HEK293T (cell line): ENCODE results near the gene CCDC146.
"Not testable (repeated sequence)": the region's sequence is repeated elsewhere in the genome, so short reads cannot be mapped to it uniquely, and the experiment has no call there.

Experiments used
- CTCF ChIA-PET: fragments of 350-600 bp; formaldehyde crosslinking; extraction: SDS; loops from one replicate; lab custom pipeline; 2021; ENCODE audit warnings: antibody characterized with exemption, inconsistent platforms; lab: Yijun Ruan, JAX
- POLR2A ChIA-PET: fragments of 350-600 bp; formaldehyde crosslinking; extraction: SDS; loops from one replicate; lab custom pipeline; 2020; ENCODE audit warnings: antibody characterized with exemption, inconsistent platforms; lab: Yijun Ruan, JAX
- DNase-seq: peaks from one replicate; pipeline ENCODE4 v3.0.0; 2012; ENCODE audit warnings: mixed read lengths; ENCODE audit errors: extremely low spot score
- ARNT ChIP-seq: fragments of 450-650 bp; IDR thresholded peaks from 2 replicates; pipeline ENCODE4 v1.6.1; 2017; ENCODE audit warnings: mild to moderate bottlenecking
- BHLHE40 ChIP-seq: fragments of 450-650 bp; IDR thresholded peaks from 2 replicates; pipeline ENCODE4 v1.6.1; 2016; ENCODE audit warnings: mild to moderate bottlenecking, moderate library complexity, borderline replicate concordance
- CTBP1 ChIP-seq: fragments of 450-650 bp; IDR thresholded peaks from 2 replicates; pipeline ENCODE4 v1.6.1; 2016; ENCODE audit warnings: borderline replicate concordance
- ELF4 ChIP-seq: fragments of 450-650 bp; IDR thresholded peaks from 2 replicates; pipeline ENCODE4 v1.6.1; 2017; ENCODE audit warnings: antibody characterized with exemption
- FOXA1 ChIP-seq: fragments of 450-650 bp; IDR thresholded peaks from 2 replicates; pipeline ENCODE4 v1.6.1; 2016; ENCODE audit warnings: mild to moderate bottlenecking
- FOXK2 ChIP-seq: fragments of 450-650 bp; IDR thresholded peaks from 2 replicates; pipeline ENCODE4 v1.6.1; 2016; ENCODE audit warnings: mild to moderate bottlenecking
- FOXM1 ChIP-seq: fragments of 450-650 bp; IDR thresholded peaks from 2 replicates; pipeline ENCODE4 v1.6.1; 2017; ENCODE audit warnings: mild to moderate bottlenecking, borderline replicate concordance
- HDGF ChIP-seq: fragments of 450-650 bp; IDR thresholded peaks from 2 replicates; pipeline ENCODE4 v1.6.1; 2017; ENCODE audit warnings: antibody characterized with exemption, borderline replicate concordance
- L3MBTL2 ChIP-seq: fragments of 450-650 bp; conservative IDR thresholded peaks from 2 replicates; pipeline ENCODE4 v1.6.1; 2016; ENCODE audit warnings: mild to moderate bottlenecking
- LEF1 ChIP-seq: fragments of 450-650 bp; IDR thresholded peaks from 2 replicates; pipeline ENCODE4 v1.6.1; 2017; ENCODE audit warnings: mild to moderate bottlenecking, borderline replicate concordance
- NFRKB ChIP-seq: fragments of 450-650 bp; IDR thresholded peaks from 2 replicates; pipeline ENCODE4 v1.6.1; 2016; ENCODE audit warnings: mild to moderate bottlenecking, moderate library complexity
- SP1 ChIP-seq: fragments of 450-650 bp; IDR thresholded peaks from 2 replicates; pipeline ENCODE4 v1.6.1; 2017
- SUZ12 ChIP-seq: fragments of 450-650 bp; IDR thresholded peaks from 2 replicates; pipeline ENCODE4 v1.6.1; 2016; ENCODE audit warnings: mild to moderate bottlenecking
- TARDBP ChIP-seq: fragments of 450-650 bp; IDR thresholded peaks from 2 replicates; pipeline ENCODE4 v1.6.1; 2016
- ZNF384 ChIP-seq: fragments of 450-650 bp; IDR thresholded peaks from 2 replicates; pipeline ENCODE4 v1.6.1; 2016
- TF ChIP-seq, protein P1 (sequence below): fragments of 450-650 bp; IDR thresholded peaks from 2 replicates; pipeline ENCODE4 v1.6.1; 2016

CCDC146 gene

DNA sequence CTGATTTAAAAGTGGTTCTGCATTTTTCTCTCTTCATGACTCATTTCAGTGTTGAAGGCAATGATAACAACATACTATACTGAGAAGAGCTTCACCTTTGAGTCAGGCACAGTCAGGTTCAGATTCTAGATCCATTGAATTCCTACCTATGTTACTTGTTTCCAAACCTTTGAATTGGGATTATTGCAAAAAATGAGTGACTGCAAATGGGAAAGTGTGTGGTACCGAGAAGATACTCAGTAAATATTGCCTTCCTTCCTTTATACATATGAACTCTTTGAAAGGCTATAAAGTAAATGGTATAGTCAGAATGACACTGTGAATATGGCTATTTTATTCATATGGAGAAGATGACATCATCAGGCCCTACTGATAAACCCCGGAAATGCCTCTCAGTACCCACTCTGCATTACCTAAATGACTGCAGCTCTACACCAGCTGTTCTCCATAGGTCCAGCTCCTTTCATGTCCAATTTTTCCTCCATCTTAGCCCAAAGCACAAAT, 143.9 kb downstream of the CCDC146 start:
- DNase-seq, result no peak
- TF ChIP-seq TARDBP, result no peak
- TF ChIP-seq ARNT, result no peak
- TF ChIP-seq LEF1, result no peak
- no peak for TF ChIP-seq ZNF384
- no peak for TF ChIP-seq BHLHE40
- TF ChIP-seq HDGF, result no peak
- no peak for TF ChIP-seq FOXM1
- TF ChIP-seq L3MBTL2, result no peak
- TF ChIP-seq FOXA1, result no peak
- POLR2A ChIA-PET, result no interaction called here
- CTCF ChIA-PET, result no interaction called here

DNA sequence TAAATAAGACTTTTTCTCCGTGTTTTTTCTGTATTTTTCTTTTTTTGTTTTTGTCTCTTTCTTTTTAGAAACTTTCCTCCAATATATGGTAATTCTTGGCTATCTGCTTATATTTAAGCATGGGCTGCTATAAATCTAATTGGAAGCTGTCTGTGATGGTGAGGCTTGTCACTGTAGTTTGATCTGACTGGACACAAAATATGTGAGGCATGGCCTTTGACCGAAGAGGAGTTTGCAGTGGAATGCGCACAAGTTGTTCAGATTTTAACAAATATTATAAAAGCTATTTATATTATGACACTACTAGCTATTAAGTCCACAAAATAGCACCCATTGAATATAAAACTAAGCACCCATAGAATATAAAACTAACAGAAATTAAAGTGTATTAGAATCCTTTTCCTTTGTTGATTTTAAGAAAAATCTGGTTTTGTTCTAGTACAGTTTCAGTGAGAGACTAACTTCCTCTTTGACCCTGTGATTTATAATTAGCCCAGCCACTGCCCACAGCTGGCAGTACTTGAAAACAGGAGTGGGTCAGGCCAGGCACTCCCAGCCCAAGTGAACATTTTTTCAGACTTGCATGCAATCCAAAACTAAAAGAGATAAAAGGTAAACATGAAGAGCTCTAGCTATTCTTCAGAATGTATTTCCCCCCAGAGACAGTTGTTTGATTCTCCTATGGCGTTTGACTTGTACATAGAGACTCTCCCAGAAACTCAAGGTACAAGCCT, 147.1 kb downstream of the CCDC146 start:
- TF ChIP-seq FOXM1 (no peak), FOXA1 (no peak), L3MBTL2 (no peak), ARNT (no peak), SP1 (no peak), SUZ12 (no peak), ELF4 (no peak), LEF1 (no peak), NFRKB (no peak), CTBP1 (no peak), HDGF (no peak), TARDBP (no peak), BHLHE40 (no peak), FOXK2 (no peak), ZNF384 (no peak)
- TF ChIP-seq, protein P1, sequence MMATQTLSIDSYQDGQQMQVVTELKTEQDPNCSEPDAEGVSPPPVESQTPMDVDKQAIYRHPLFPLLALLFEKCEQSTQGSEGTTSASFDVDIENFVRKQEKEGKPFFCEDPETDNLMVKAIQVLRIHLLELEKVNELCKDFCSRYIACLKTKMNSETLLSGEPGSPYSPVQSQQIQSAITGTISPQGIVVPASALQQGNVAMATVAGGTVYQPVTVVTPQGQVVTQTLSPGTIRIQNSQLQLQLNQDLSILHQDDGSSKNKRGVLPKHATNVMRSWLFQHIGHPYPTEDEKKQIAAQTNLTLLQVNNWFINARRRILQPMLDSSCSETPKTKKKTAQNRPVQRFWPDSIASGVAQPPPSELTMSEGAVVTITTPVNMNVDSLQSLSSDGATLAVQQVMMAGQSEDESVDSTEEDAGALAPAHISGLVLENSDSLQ, result no peak
- no peak for DNase-seq
- POLR2A ChIA-PET, result no interaction called here
- CTCF ChIA-PET, result no interaction called here

DNA sequence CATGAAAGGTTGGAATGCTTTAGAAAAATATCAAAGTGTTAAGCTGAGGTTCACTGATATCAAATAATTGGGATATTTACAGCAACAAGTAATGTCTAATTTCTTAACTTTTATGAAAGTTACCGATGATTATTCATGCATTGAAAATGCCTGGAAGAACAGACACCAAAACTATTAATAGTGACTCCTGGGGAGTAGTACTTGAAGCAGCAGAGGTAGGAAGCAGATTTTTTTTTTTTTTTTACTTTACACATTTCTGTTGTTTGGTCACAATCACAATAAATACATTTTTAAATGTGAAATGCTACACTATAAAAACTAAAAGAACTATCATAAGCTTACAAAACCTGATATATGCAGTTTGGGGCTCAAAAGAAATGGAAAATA, 147.7 kb downstream of the CCDC146 start:
- DNase-seq, result no peak
- CTCF ChIA-PET, result interaction anchor here (1.6 kb wide), 1 partner anchor 62 kb away, joined by 3 read pairs; no protein-coding TSS in a partner anchor
- POLR2A ChIA-PET, result no interaction called here
- TF ChIP-seq TARDBP, result no peak
- no peak for TF ChIP-seq ELF4
- TF ChIP-seq FOXM1, result no peak
- TF ChIP-seq FOXK2, result no peak
- TF ChIP-seq BHLHE40, result no peak
- TF ChIP-seq L3MBTL2, result no peak
- no peak for TF ChIP-seq SP1
- no peak for TF ChIP-seq ARNT
- no peak for TF ChIP-seq LEF1
- no peak for TF ChIP-seq SUZ12
- TF ChIP-seq, protein P1, result no peak
- TF ChIP-seq ZNF384, result no peak
- TF ChIP-seq CTBP1, result no peak
- TF ChIP-seq FOXA1, result no peak
- TF ChIP-seq HDGF, result no peak
- no peak for TF ChIP-seq NFRKB

DNA sequence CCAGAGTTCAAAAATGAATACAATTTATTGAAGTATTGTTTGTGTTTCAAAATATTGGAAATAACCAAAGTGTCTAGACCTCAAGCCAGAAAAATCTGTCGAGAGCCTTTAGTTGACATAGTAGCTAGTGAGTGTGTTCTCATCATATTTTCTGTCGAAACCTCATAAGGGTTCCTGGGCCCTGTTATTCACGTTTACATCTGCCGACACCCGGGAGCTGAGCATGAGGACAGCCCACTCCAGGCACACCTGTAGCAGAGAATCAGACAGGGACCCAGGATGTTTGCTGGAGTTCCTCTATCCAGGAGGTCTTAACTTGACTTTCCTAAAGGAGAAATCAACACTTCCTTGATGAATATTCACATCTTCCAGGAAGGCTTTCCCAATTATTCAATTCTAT, 149.4 kb downstream of the CCDC146 start:
- ChIA-PET CTCF (no interaction called here), POLR2A (no interaction called here)
- no peak for TF ChIP-seq NFRKB
- no peak for TF ChIP-seq LEF1
- TF ChIP-seq FOXK2, result no peak
- no peak for TF ChIP-seq HDGF
- TF ChIP-seq BHLHE40, result no peak
- no peak for TF ChIP-seq TARDBP
- TF ChIP-seq, protein P1, result no peak
- TF ChIP-seq SUZ12, result no peak
- TF ChIP-seq ELF4, result no peak
- no peak for TF ChIP-seq SP1
- TF ChIP-seq CTBP1, result no peak
- no peak for DNase-seq

DNA sequence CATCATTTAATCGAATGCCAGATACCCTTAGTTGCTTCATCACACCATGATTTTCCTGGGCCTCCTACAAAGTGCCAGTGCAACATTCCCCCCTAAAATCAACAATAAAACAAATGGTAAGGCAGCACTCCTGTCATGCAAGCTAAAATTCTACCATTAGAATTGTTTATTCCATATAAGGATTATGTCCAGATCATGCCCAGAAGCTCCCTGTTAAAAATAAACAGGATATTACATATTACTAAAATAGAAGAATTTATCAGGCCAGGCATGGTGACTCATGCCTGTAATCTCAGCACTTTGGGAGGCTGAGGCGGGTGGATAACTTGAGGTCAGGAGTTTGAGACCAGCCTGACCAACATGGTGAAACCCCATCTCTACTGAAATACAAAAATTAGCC, 153.2 kb downstream of the CCDC146 start:
- DNase-seq, POLR2A ChIA-PET, CTCF ChIA-PET: not testable (repeated sequence)

DNA sequence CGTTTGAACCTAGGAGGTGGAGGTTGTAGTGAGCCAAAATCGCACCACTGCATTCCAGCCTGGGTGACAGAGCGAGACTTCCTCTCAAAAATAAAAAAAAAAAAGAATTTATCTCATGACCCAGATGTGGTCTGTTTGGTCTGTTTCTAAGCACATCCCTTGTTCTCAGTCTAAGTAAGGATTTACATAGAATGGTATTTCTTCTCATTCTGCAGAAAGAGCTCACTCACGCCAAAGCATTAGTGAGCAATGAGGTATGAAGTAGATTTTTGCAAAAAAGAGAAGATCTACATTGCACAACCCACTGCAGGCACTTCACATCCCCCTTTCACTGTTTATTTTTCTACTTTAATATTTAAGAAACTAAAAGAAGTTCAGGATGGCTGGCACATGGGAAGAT, 153.7 kb downstream of the CCDC146 start:
- POLR2A ChIA-PET, result no interaction called here
- CTCF ChIA-PET, result no interaction called here
- no peak for DNase-seq
- TF ChIP-seq SUZ12 (no peak), FOXA1 (no peak), L3MBTL2 (no peak), HDGF (no peak), SP1 (no peak), CTBP1 (no peak), LEF1 (no peak), FOXM1 (no peak), ELF4 (no peak), ZNF384 (no peak)
- TF ChIP-seq, protein P1, result no peak
